WTC11 (cell line): Measurements from ENCODE around the gene CFAP206.

Experiments used
- FOXK1 ChIP-seq: sonication (generic); formaldehyde crosslinking; IDR thresholded peaks from 2 replicates; pipeline ENCODE4 v1.8.0; 2022; ENCODE audit warnings: mild to moderate bottlenecking, moderate library complexity, missing genetic modification reagents
- GRHL2 ChIP-seq: fragments of 250-450 bp; sonication (Bioruptor Pico); IDR thresholded peaks from 2 replicates; pipeline ENCODE4 v1.8.0; 2022; ENCODE audit warnings: mild to moderate bottlenecking, moderate library complexity; ENCODE audit not compliant: insufficient replicate concordance, severe bottlenecking
- JUN ChIP-seq: sonication (generic); formaldehyde crosslinking; IDR thresholded peaks from 2 replicates; pipeline ENCODE4 v1.8.0; 2023; ENCODE audit warnings: mild to moderate bottlenecking, missing genetic modification reagents
- NFYB ChIP-seq: sonication (generic); formaldehyde crosslinking; conservative IDR thresholded peaks from 2 replicates; pipeline ENCODE4 v1.8.0; 2022; ENCODE audit warnings: low read depth, missing genetic modification reagents
- NR2C2 ChIP-seq: sonication (generic); formaldehyde crosslinking; IDR thresholded peaks from 2 replicates; pipeline ENCODE4 v1.8.0; 2022; ENCODE audit warnings: mild to moderate bottlenecking, missing genetic modification reagents
- ZNF138 ChIP-seq: sonication (generic); formaldehyde crosslinking; conservative IDR thresholded peaks from 2 replicates; pipeline ENCODE4 v1.8.1; 2022; ENCODE audit warnings: mild to moderate bottlenecking, moderate library complexity, missing genetic modification reagents
- TF ChIP-seq, protein P1 (sequence below): sonication (generic); formaldehyde crosslinking; IDR thresholded peaks from 2 replicates; pipeline ENCODE4 v1.8.1; 2023; ENCODE audit warnings: mild to moderate bottlenecking, missing genetic modification reagents
- TF ChIP-seq, protein P2 (sequence below): fragments of 200-600 bp; IDR thresholded peaks from 2 replicates; pipeline ENCODE4 v1.8.0; 2022; ENCODE audit warnings: antibody characterized with exemption
- TF ChIP-seq, protein P3 (sequence below): sonication (generic); formaldehyde crosslinking; IDR thresholded peaks from 2 replicates; pipeline ENCODE4 v1.8.0; 2022; ENCODE audit warnings: mild to moderate bottlenecking, missing genetic modification reagents
- TF ChIP-seq, protein P4 (sequence below): sonication (generic); formaldehyde crosslinking; IDR thresholded peaks from 2 replicates; pipeline ENCODE4 v1.8.1; 2023; ENCODE audit warnings: mild to moderate bottlenecking, moderate library complexity, missing genetic modification reagents
- TF ChIP-seq, protein P5 (sequence below): fragments of 250-450 bp; sonication (Bioruptor Pico); IDR thresholded peaks from 2 replicates; pipeline ENCODE4 v2.1.2; 2022; ENCODE audit warnings: mild to moderate bottlenecking, moderate library complexity

DNA sequence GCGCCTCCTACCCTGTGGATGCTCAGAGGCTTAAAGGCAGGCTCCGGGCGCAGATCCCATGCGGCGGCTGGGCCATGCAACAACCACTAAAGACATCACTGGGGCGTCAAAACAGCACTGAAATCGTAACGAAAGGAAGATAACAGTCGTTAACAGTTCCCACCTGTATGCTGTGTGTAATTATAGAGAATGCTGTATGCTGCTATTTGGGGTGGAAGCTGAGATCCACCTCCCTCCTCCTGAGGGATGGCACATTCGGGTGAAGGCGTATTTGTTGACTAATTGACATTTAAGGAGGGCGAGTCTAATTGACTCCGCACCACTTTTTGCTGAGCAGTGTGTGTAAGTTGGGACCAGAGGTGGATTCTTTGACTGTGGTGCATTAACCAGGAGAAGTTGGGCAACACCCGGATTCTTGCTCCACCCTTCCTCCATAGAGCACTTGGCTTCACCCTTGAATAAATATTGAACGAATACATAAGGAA is 65.7 kb downstream of the CFAP206 start:
- TF ChIP-seq, protein P1, sequence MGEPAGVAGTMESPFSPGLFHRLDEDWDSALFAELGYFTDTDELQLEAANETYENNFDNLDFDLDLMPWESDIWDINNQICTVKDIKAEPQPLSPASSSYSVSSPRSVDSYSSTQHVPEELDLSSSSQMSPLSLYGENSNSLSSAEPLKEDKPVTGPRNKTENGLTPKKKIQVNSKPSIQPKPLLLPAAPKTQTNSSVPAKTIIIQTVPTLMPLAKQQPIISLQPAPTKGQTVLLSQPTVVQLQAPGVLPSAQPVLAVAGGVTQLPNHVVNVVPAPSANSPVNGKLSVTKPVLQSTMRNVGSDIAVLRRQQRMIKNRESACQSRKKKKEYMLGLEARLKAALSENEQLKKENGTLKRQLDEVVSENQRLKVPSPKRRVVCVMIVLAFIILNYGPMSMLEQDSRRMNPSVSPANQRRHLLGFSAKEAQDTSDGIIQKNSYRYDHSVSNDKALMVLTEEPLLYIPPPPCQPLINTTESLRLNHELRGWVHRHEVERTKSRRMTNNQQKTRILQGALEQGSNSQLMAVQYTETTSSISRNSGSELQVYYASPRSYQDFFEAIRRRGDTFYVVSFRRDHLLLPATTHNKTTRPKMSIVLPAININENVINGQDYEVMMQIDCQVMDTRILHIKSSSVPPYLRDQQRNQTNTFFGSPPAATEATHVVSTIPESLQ: no peak
- TF ChIP-seq, protein P2, sequence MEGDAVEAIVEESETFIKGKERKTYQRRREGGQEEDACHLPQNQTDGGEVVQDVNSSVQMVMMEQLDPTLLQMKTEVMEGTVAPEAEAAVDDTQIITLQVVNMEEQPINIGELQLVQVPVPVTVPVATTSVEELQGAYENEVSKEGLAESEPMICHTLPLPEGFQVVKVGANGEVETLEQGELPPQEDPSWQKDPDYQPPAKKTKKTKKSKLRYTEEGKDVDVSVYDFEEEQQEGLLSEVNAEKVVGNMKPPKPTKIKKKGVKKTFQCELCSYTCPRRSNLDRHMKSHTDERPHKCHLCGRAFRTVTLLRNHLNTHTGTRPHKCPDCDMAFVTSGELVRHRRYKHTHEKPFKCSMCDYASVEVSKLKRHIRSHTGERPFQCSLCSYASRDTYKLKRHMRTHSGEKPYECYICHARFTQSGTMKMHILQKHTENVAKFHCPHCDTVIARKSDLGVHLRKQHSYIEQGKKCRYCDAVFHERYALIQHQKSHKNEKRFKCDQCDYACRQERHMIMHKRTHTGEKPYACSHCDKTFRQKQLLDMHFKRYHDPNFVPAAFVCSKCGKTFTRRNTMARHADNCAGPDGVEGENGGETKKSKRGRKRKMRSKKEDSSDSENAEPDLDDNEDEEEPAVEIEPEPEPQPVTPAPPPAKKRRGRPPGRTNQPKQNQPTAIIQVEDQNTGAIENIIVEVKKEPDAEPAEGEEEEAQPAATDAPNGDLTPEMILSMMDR: no peak
- TF ChIP-seq NFYB (CRISPR knock-in tag): no peak
- TF ChIP-seq, protein P3, sequence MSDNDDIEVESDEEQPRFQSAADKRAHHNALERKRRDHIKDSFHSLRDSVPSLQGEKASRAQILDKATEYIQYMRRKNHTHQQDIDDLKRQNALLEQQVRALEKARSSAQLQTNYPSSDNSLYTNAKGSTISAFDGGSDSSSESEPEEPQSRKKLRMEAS (CRISPR knock-in tag): no peak
- TF ChIP-seq, protein P4, sequence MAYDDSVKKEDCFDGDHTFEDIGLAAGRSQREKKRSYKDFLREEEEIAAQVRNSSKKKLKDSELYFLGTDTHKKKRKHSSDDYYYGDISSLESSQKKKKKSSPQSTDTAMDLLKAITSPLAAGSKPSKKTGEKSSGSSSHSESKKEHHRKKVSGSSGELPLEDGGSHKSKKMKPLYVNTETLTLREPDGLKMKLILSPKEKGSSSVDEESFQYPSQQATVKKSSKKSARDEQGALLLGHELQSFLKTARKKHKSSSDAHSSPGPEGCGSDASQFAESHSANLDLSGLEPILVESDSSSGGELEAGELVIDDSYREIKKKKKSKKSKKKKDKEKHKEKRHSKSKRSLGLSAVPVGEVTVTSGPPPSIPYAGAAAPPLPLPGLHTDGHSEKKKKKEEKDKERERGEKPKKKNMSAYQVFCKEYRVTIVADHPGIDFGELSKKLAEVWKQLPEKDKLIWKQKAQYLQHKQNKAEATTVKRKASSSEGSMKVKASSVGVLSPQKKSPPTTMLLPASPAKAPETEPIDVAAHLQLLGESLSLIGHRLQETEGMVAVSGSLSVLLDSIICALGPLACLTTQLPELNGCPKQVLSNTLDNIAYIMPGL (CRISPR knock-in tag): no peak
- no peak for TF ChIP-seq ZNF138 (CRISPR knock-in tag)
- no peak for TF ChIP-seq FOXK1 (CRISPR knock-in tag)
- TF ChIP-seq GRHL2: no peak
- TF ChIP-seq JUN: no peak
- TF ChIP-seq, protein P5, sequence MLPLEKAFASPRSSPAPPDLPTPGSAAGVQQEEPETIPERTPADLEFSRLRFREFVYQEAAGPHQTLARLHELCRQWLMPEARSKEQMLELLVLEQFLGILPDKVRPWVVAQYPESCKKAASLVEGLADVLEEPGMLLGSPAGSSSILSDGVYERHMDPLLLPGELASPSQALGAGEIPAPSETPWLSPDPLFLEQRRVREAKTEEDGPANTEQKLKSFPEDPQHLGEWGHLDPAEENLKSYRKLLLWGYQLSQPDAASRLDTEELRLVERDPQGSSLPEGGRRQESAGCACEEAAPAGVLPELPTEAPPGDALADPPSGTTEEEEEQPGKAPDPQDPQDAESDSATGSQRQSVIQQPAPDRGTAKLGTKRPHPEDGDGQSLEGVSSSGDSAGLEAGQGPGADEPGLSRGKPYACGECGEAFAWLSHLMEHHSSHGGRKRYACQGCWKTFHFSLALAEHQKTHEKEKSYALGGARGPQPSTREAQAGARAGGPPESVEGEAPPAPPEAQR (CRISPR knock-in tag): no peak
- no peak for TF ChIP-seq NR2C2 (CRISPR knock-in tag)
